ENCODE data around the gene EIF2D. TPM values are rescaled to one million over a fixed set of nuclear protein-coding genes. Genes with fewer than 3 reads are reported as not detected.

Gene EIF2D
- total and polyA plus RNA-seq, 2 of the 13 experiments (the other 11 are each of a cell fraction or from before 2014, with no cell fraction given): 45.1 to 64.9 TPM

DNA sequence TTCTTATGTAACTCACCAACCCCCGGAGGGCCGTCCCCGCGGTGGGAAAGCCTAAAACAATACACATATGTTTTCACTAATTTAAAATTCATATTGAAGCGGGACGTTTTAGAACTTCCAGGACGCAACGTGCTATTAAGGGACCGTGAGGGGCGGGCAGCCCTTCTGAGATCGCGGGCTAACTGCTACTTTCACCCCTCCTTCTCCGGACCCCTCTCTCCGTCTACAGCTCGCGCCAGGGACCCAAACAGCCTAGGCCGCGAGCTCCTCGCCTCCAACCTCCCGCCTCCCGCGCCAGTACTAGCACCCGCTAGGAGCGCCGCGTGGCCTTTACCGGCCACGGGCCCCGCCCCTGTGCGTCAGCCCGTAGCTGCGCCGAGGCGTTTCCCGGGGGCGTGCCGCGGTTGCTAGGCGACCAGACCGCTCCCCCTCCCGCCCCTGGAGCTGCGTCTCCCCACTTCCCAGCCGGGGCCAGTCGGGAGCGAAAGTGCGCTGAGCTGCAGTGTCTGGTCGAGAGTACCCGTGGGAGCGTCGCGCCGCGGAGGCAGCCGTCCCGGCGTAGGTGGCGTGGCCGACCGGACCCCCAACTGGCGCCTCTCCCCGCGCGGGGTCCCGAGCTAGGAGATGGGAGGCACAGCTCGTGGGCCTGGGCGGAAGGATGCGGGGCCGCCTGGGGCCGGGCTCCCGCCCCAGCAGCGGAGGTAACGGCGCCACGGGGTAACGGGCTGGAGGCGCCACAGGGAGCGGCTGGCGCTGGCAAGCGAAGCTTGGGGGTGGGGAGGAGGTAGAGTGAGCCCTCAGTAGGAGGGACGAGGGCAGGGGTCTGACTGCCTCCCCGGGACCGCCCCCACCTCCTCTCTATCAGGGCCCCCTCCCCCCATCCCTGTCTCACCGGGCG, 23.1 kb upstream of the EIF2D start, which contains the start of gene DYRK3 (continued):
- TF ChIP-seq, protein P1, sequence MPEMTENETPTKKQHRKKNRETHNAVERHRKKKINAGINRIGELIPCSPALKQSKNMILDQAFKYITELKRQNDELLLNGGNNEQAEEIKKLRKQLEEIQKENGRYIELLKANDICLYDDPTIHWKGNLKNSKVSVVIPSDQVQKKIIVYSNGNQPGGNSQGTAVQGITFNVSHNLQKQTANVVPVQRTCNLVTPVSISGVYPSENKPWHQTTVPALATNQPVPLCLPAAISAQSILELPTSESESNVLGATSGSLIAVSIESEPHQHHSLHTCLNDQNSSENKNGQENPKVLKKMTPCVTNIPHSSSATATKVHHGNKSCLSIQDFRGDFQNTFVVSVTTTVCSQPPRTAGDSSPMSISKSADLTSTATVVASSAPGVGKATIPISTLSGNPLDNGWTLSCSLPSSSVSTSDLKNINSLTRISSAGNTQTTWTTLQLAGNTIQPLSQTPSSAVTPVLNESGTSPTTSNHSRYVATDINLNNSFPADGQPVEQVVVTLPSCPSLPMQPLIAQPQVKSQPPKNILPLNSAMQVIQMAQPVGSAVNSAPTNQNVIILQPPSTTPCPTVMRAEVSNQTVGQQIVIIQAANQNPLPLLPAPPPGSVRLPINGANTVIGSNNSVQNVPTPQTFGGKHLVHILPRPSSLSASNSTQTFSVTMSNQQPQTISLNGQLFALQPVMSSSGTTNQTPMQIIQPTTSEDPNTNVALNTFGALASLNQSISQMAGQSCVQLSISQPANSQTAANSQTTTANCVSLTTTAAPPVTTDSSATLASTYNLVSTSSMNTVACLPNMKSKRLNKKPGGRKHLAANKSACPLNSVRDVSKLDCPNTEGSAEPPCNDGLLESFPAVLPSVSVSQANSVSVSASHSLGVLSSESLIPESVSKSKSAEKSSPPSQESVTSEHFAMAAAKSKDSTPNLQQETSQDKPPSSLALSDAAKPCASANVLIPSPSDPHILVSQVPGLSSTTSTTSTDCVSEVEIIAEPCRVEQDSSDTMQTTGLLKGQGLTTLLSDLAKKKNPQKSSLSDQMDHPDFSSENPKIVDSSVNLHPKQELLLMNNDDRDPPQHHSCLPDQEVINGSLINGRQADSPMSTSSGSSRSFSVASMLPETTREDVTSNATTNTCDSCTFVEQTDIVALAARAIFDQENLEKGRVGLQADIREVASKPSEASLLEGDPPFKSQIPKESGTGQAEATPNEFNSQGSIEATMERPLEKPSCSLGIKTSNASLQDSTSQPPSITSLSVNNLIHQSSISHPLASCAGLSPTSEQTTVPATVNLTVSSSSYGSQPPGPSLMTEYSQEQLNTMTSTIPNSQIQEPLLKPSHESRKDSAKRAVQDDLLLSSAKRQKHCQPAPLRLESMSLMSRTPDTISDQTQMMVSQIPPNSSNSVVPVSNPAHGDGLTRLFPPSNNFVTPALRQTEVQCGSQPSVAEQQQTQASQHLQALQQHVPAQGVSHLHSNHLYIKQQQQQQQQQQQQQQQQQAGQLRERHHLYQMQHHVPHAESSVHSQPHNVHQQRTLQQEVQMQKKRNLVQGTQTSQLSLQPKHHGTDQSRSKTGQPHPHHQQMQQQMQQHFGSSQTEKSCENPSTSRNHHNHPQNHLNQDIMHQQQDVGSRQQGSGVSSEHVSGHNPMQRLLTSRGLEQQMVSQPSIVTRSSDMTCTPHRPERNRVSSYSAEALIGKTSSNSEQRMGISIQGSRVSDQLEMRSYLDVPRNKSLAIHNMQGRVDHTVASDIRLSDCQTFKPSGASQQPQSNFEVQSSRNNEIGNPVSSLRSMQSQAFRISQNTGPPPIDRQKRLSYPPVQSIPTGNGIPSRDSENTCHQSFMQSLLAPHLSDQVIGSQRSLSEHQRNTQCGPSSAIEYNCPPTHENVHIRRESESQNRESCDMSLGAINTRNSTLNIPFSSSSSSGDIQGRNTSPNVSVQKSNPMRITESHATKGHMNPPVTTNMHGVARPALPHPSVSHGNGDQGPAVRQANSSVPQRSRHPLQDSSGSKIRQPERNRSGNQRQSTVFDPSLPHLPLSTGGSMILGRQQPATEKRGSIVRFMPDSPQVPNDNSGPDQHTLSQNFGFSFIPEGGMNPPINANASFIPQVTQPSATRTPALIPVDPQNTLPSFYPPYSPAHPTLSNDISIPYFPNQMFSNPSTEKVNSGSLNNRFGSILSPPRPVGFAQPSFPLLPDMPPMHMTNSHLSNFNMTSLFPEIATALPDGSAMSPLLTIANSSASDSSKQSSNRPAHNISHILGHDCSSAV (CRISPR knock-in tag; IDR thresholded peaks at IDR 0.05; ENCODE audit: borderline replicate concordance): no peak
- TF ChIP-seq TCF12 (IDR thresholded peaks at IDR 0.05) (no peak), TCF12 (CRISPR knock-in tag; IDR thresholded peaks at IDR 0.05) (no peak), MYNN (CRISPR knock-in tag; IDR thresholded peaks at IDR 0.05; ENCODE audit: low read depth) (no peak; the same call in 1 of the 2 replicates), TP53 (CRISPR knock-in tag; conservative IDR thresholded peaks at IDR 0.05) (no peak), DNMT3B (CRISPR knock-in tag; conservative IDR thresholded peaks at IDR 0.05) (no peak), MTF2 (CRISPR knock-in tag; IDR thresholded peaks at IDR 0.05; ENCODE audit: borderline replicate concordance) (peak; percentile 80; the same call in 1 of the 2 replicates), ZNF121 (CRISPR knock-in tag; IDR thresholded peaks at IDR 0.05) (no peak), SNAPC2 (CRISPR knock-in tag; IDR thresholded peaks at IDR 0.05) (no peak), SRY (CRISPR knock-in tag; IDR thresholded peaks at IDR 0.05) (peak; percentile 83; the same call in 1 of the 2 replicates), RBM22 (optimal IDR thresholded peaks at IDR 0.05; ENCODE audit: low read length) (peak; percentile 18), SP1 (IDR thresholded peaks at IDR 0.05) (no peak), SP1 (CRISPR knock-in tag; IDR thresholded peaks at IDR 0.05) (peak; percentile 85), ZFP62 (CRISPR knock-in tag; IDR thresholded peaks at IDR 0.05) (no peak)
- TF ChIP-seq, protein P2, sequence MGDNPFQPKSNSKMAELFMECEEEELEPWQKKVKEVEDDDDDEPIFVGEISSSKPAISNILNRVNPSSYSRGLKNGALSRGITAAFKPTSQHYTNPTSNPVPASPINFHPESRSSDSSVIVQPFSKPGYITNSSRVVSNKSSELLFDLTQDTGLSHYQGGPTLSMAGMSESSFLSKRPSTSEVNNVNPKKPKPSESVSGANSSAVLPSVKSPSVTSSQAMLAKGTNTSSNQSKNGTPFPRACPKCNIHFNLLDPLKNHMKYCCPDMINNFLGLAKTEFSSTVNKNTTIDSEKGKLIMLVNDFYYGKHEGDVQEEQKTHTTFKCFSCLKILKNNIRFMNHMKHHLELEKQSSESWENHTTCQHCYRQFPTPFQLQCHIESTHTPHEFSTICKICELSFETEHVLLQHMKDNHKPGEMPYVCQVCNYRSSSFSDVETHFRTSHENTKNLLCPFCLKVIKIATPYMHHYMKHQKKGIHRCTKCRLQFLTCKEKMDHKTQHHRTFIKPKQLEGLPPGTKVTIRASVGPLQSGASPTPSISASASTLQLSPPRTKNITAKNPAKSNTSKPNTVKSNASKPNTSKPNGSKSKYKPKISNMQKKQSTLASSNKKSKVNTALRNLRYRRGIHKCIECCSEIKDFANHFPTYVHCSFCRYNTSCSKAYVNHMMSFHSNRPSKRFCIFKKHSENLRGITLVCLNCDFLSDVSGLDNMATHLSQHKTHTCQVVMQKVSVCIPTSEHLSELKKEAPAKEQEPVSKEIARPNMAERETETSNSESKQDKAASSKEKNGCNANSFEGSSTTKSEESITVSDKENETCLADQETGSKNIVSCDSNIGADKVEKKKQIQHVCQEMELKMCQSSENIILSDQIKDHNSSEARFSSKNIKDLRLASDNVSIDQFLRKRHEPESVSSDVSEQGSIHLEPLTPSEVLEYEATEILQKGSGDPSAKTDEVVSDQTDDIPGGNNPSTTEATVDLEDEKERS (CRISPR knock-in tag; IDR thresholded peaks at IDR 0.05): peak; percentile 90
- TF ChIP-seq, protein P3, sequence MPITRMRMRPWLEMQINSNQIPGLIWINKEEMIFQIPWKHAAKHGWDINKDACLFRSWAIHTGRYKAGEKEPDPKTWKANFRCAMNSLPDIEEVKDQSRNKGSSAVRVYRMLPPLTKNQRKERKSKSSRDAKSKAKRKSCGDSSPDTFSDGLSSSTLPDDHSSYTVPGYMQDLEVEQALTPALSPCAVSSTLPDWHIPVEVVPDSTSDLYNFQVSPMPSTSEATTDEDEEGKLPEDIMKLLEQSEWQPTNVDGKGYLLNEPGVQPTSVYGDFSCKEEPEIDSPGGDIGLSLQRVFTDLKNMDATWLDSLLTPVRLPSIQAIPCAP (CRISPR knock-in tag; IDR thresholded peaks at IDR 0.05; ENCODE audit: low read depth): no peak
- TF ChIP-seq, protein P4, sequence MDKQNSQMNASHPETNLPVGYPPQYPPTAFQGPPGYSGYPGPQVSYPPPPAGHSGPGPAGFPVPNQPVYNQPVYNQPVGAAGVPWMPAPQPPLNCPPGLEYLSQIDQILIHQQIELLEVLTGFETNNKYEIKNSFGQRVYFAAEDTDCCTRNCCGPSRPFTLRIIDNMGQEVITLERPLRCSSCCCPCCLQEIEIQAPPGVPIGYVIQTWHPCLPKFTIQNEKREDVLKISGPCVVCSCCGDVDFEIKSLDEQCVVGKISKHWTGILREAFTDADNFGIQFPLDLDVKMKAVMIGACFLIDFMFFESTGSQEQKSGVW (CRISPR knock-in tag; IDR thresholded peaks at IDR 0.05; ENCODE audit: borderline replicate concordance): no peak
